SK-N-SH (cell line): ENCODE data around the gene ALX3.

Source experiments
- EP300 ChIP-seq, 2 experiments: IDR thresholded peaks; 2 replicates each; pipeline versions ENCODE4 v1.4.0 to v1.6.1; 2012; ENCODE audit warnings: borderline replicate concordance in 1 of 2, low read depth in 1 of 2, low read length in 1 of 2
- GATA2 ChIP-seq: sonication (generic); formaldehyde crosslinking; IDR thresholded peaks from 2 replicates; pipeline ENCODE4 v1.5.0; 2020; ENCODE audit warnings: mild to moderate bottlenecking, missing genetic modification reagents
- JUND ChIP-seq: IDR thresholded peaks from 2 replicates; pipeline ENCODE4 v1.4.0; 2012
- RFX5 ChIP-seq: IDR thresholded peaks from 2 replicates; pipeline ENCODE4 v1.6.1; 2012; ENCODE audit warnings: mild to moderate bottlenecking, improper control_type of control experiment, low read length
- RXRA ChIP-seq: IDR thresholded peaks from 2 replicates; pipeline ENCODE4 v1.4.0; 2012; ENCODE audit warnings: low read depth, mild to moderate bottlenecking, borderline replicate concordance
- SMC3 ChIP-seq: IDR thresholded peaks from 2 replicates; pipeline ENCODE4 v1.6.1; 2012; ENCODE audit warnings: low read depth, low read length, improper control_type of control experiment
- TF ChIP-seq, protein P1 (sequence below): IDR thresholded peaks from 2 replicates; pipeline ENCODE4 v1.4.0; 2012; ENCODE audit warnings: low read depth
- TF ChIP-seq, protein P2 (sequence below): fragments of 200-600 bp; sonication (generic); IDR thresholded peaks from 2 replicates; pipeline ENCODE4 v1.6.1; 2017; ENCODE audit warnings: antibody characterized with exemption, mild to moderate bottlenecking, moderate library complexity
- TF ChIP-seq, protein P3 (sequence below): IDR thresholded peaks from 2 replicates; pipeline ENCODE4 v1.4.0; 2012; ENCODE audit warnings: low read depth, borderline replicate concordance

DNA sequence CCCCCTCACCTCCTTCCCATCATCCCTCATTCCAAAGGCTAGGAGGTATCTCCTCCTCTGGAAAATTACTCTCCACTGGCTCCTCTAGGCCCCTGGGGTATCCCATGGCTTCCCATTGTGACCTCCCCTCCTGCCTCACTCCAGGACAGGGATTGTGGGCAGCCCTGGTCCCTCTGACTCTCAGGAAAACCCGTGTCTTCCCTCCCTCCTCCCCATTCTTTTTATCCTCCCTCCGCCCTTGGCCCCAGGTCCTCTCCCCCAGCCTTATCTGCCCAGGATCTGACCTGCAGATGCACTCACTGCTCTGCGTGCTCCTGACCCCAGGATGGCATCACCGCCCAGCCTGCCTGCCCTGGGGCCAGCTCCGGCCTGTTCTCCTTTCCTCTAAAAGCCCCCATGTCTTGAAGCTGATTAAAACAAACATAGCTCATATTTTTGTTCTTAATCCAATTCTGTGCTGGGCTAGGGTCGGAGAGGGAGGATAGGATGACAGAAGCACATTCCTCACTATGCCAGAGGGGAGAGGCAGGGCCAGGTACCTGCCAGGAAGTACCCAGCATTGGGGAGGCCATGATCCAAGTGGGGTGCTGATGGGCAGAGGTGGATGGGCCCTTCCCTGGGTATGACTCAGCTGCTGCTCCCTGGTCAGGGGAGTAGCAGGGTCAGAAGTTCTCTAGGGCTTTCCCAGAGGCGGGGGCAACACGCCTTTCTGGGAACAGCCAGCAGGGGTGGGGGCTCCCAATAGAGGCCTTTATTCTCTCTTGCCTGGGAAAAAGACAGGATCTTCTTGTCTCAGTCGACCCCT is 28.0 kb upstream of the ALX3 start:
- no peak for TF ChIP-seq RFX5
- TF ChIP-seq RXRA, result peak; percentile 80
- peak; percentile 98 for TF ChIP-seq GATA2
- TF ChIP-seq, protein P1, sequence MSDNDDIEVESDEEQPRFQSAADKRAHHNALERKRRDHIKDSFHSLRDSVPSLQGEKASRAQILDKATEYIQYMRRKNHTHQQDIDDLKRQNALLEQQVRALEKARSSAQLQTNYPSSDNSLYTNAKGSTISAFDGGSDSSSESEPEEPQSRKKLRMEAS, result no peak
- peak in 1 of 2 experiments; percentile 82; a peak in 2 of 4 replicates for TF ChIP-seq EP300 (IDR thresholded peaks at IDR 0.05; ENCODE audit: borderline replicate concordance in 1 of 2, low read depth in 1 of 2, low read length in 1 of 2)
- TF ChIP-seq, protein P2, sequence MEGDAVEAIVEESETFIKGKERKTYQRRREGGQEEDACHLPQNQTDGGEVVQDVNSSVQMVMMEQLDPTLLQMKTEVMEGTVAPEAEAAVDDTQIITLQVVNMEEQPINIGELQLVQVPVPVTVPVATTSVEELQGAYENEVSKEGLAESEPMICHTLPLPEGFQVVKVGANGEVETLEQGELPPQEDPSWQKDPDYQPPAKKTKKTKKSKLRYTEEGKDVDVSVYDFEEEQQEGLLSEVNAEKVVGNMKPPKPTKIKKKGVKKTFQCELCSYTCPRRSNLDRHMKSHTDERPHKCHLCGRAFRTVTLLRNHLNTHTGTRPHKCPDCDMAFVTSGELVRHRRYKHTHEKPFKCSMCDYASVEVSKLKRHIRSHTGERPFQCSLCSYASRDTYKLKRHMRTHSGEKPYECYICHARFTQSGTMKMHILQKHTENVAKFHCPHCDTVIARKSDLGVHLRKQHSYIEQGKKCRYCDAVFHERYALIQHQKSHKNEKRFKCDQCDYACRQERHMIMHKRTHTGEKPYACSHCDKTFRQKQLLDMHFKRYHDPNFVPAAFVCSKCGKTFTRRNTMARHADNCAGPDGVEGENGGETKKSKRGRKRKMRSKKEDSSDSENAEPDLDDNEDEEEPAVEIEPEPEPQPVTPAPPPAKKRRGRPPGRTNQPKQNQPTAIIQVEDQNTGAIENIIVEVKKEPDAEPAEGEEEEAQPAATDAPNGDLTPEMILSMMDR, result no peak
- no peak for TF ChIP-seq JUND
- TF ChIP-seq, protein P3, sequence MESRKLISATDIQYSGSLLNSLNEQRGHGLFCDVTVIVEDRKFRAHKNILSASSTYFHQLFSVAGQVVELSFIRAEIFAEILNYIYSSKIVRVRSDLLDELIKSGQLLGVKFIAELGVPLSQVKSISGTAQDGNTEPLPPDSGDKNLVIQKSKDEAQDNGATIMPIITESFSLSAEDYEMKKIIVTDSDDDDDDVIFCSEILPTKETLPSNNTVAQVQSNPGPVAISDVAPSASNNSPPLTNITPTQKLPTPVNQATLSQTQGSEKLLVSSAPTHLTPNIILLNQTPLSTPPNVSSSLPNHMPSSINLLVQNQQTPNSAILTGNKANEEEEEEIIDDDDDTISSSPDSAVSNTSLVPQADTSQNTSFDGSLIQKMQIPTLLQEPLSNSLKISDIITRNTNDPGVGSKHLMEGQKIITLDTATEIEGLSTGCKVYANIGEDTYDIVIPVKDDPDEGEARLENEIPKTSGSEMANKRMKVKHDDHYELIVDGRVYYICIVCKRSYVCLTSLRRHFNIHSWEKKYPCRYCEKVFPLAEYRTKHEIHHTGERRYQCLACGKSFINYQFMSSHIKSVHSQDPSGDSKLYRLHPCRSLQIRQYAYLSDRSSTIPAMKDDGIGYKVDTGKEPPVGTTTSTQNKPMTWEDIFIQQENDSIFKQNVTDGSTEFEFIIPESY, result no peak
- TF ChIP-seq SMC3, result no peak
